CD4-positive, alpha-beta T cell (primary cell): ENCODE results near the gene SRD5A2. TPM values are rescaled to one million over a fixed set of nuclear protein-coding genes. Genes with fewer than 3 reads are reported as not detected.

ENCODE experiments used
- ATAC-seq: fragments of 200-7000 bp; cut with Tn5 transposase; one replicate; pipeline ENCODE4 v1.10.0; 2022; ENCODE audit warnings: mild to moderate bottlenecking; ENCODE audit not compliant: poor library complexity
- CTCF ChIA-PET: fragments of 350-600 bp; sonication (Branson Sonifier 250); formaldehyde crosslinking; loops from one replicate; lab custom pipeline; 2021; ENCODE audit warnings: antibody characterized with exemption, inconsistent platforms; lab: Charles Lee
- POLR2A ChIA-PET: fragments of 350-600 bp; sonication (Branson Sonifier 250); formaldehyde crosslinking; loops from one replicate; lab custom pipeline; 2021; ENCODE audit warnings: antibody characterized with exemption, inconsistent platforms; lab: Charles Lee
- DNase-seq, 14 experiments: peaks; one replicate each; pipeline ENCODE4 v3.0.0-alpha.2; 2013 to 2020; ENCODE audit warnings: mixed read lengths in 2 of 14
- H3K27ac ChIP-seq, 2 donors: one replicate each; pipeline versions ENCODE4 v1.5.1 to v1.7.0; 2013; ENCODE audit warnings: low read length in 2 of 2, low read depth in 1 of 2, mild to moderate bottlenecking in 1 of 2
- H3K27me3 ChIP-seq, 2 experiments: 1 replicate in 1 of 2; 2 replicates in 1 of 2; pipeline versions ENCODE4 v1.6.1 to v1.7.0; 2013; ENCODE audit warnings: low read length in 2 of 2, control low read depth in 1 of 2, mild to moderate bottlenecking in 1 of 2, moderate library complexity in 1 of 2; ENCODE audit not compliant: insufficient read depth in 2 of 2, control insufficient read depth in 1 of 2
- H3K36me3 ChIP-seq: one replicate; pipeline ENCODE4 v1.6.1; 2013; ENCODE audit warnings: low read length, control low read depth; ENCODE audit not compliant: insufficient read depth
- H3K4me1 ChIP-seq: one replicate; pipeline ENCODE4 v1.6.1; 2013; ENCODE audit warnings: low read length, control low read depth; ENCODE audit not compliant: insufficient read depth
- H3K4me3 ChIP-seq: one replicate; pipeline ENCODE4 v1.5.1; 2013; ENCODE audit warnings: mild to moderate bottlenecking, low read length, moderate library complexity
- H3K9me3 ChIP-seq, 2 experiments: 1 replicate in 1 of 2; 2 replicates in 1 of 2; pipeline versions ENCODE4 v1.6.1 to v1.7.0; 2013; ENCODE audit warnings: low read length in 2 of 2, mild to moderate bottlenecking in 2 of 2, control low read depth in 1 of 2, moderate library complexity in 1 of 2; ENCODE audit not compliant: control insufficient read depth in 1 of 2, insufficient read depth in 1 of 2
- H3K27ac Mint-ChIP-seq: one replicate; pipeline ENCODE4 v1.8.0; 2020; ENCODE audit warnings: mixed read lengths
- H3K27me3 Mint-ChIP-seq: one replicate; pipeline ENCODE4 v1.8.0; 2021; ENCODE audit warnings: mixed read lengths
- H3K36me3 Mint-ChIP-seq: one replicate; pipeline ENCODE4 v1.8.0; 2021; ENCODE audit warnings: low read depth, mixed read lengths
- H3K4me1 Mint-ChIP-seq: one replicate; pipeline ENCODE4 v1.8.0; 2021; ENCODE audit warnings: low read depth, mixed read lengths
- H3K4me3 Mint-ChIP-seq: one replicate; pipeline ENCODE4 v1.8.0; 2020; ENCODE audit warnings: mild to moderate bottlenecking, mixed read lengths
- H3K9me3 Mint-ChIP-seq: one replicate; pipeline ENCODE4 v1.8.0; 2020; ENCODE audit warnings: mixed read lengths
- intact Hi-C, 2 experiments: fragments of 100-400 bp; cut with DNase I in 1 of 2; cut with micrococcal nuclease in 1 of 2; formaldehyde crosslinking; loops; one replicate each; pipeline versions ENCODE4 v1.15.1 to v1.9.0; 2023 to 2025; cut with DNase I, micrococcal nuclease
- total RNA-seq, 174 experiments: library from RNA in 2 of 174; stranded (reverse) in 2 of 174; gene quantifications; one replicate each; pipeline ENCODE4 v1.2.3 and lab custom pipeline; 2021 to 2026
- TF ChIP-seq, protein P1 (sequence below): fragments of 200-600 bp; IDR thresholded peaks from one replicate; pipeline ENCODE4 v1.8.0; 2022; ENCODE audit warnings: antibody characterized with exemption, mild to moderate bottlenecking

SRD5A2 gene
- total RNA-seq, 2 experiments from 2014 or later, result not detected

DNA sequence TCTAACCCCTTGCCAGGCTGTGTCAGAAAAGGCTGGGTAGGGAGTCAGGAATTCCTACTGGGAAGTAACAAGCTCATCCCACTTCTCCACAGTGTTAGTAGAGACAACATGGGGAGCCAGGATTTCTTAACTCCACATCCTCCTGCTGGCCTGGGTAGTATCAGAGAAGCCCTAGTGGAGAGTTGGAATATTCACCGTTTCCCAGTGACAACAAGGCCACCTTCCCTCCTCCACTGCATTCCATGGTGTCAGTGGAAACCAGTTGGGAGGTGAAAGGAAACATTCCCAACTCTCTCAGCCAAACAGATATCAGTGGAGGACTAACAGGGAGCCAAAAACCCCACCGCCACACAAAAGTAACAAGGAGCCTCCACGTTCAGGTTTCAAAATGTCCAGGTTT is 41.2 kb downstream of the SRD5A2 start:
- peaks cover 10 to 11% of the 10 kb centered on the region in 2 experiments for H3K27me3 ChIP-seq
- no peak overlapping the region for H3K27ac ChIP-seq
- no peak overlapping the region for H3K4me3 Mint-ChIP-seq
- ChIA-PET POLR2A (no interaction called here), CTCF (no interaction called here)
- H3K9me3 Mint-ChIP-seq, result peaks cover 5% of the 10 kb centered on the region
- no peak overlapping the region for H3K27ac Mint-ChIP-seq
- DNase-seq, result no peak
- H3K4me3 ChIP-seq, result no peak overlapping the region
- H3K27me3 Mint-ChIP-seq, result peaks cover 7% of the 10 kb centered on the region
- no peaks in the 10 kb centered on the region for H3K4me1 ChIP-seq
- intact Hi-C loops, result no loop called here
- H3K36me3 Mint-ChIP-seq, result no peaks in the 10 kb centered on the region
- H3K4me1 Mint-ChIP-seq, result no peaks in the 10 kb centered on the region
- no peak for ATAC-seq
- TF ChIP-seq, protein P1, sequence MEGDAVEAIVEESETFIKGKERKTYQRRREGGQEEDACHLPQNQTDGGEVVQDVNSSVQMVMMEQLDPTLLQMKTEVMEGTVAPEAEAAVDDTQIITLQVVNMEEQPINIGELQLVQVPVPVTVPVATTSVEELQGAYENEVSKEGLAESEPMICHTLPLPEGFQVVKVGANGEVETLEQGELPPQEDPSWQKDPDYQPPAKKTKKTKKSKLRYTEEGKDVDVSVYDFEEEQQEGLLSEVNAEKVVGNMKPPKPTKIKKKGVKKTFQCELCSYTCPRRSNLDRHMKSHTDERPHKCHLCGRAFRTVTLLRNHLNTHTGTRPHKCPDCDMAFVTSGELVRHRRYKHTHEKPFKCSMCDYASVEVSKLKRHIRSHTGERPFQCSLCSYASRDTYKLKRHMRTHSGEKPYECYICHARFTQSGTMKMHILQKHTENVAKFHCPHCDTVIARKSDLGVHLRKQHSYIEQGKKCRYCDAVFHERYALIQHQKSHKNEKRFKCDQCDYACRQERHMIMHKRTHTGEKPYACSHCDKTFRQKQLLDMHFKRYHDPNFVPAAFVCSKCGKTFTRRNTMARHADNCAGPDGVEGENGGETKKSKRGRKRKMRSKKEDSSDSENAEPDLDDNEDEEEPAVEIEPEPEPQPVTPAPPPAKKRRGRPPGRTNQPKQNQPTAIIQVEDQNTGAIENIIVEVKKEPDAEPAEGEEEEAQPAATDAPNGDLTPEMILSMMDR, result no peak
- H3K9me3 ChIP-seq, result peaks cover 0 to 15% of the 10 kb centered on the region in 2 experiments
- H3K36me3 ChIP-seq, result no peaks in the 10 kb centered on the region

DNA sequence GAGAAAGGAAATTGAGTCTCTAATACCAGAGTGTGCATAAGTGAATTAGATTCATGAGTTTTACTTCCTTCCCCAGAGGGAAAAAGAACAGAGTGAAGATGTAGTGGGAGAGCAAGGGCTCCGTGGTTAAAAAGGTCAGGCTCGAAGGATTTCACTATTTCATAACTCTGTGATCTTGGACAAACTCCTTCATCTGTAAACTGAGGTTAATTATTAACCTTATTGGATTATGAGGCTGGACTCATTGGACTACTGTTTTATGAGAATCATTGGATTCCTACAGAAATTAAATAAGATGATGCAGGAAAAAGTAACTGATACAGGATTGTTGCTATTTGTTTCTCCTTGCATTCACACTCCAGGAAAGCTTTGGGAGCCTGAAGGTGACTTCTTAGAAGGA is 45.0 kb downstream of the SRD5A2 start:
- Mint-ChIP-seq H3K27me3 (peaks cover 12% of the 10 kb centered on the region), H3K9me3 (no peaks in the 10 kb centered on the region), H3K4me3 (no peak overlapping the region), H3K27ac (no peak overlapping the region), H3K4me1 (no peaks in the 10 kb centered on the region), H3K36me3 (no peaks in the 10 kb centered on the region)
- Histone ChIP-seq H3K36me3 (no peaks in the 10 kb centered on the region), H3K27ac (no peak overlapping the region), H3K9me3 (no peaks in the 10 kb centered on the region), H3K27me3 (peaks cover 7 to 11% of the 10 kb centered on the region in 2 experiments), H3K4me3 (no peak overlapping the region), H3K4me1 (no peaks in the 10 kb centered on the region)
- CTCF ChIA-PET, result no interaction called here
- intact Hi-C loops, result no loop called here
- no peak for DNase-seq
- TF ChIP-seq, protein P1, result no peak
- POLR2A ChIA-PET, result no interaction called here
- ATAC-seq, result no peak

DNA sequence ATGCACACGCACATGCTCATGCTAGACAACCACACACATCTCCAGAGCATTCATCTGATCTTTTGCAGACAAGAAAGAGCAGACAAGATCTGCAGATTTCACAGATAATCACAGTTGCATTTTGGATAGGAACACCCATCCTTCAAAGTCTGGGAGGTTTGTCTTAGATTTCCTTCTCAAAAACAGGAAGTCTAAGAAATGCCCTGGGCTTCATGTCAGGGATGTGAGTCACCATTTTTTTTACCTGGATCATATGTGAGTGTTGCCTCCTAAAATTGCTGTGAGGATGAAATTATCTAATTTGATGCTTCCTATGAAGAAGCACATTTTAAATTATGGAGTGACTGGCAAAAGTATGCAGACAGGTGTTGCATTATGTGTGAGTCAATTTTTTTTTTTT is 46.1 kb downstream of the SRD5A2 start:
- POLR2A ChIA-PET, result no interaction called here
- peaks cover 4 to 9% of the 10 kb centered on the region in 2 experiments for H3K27me3 ChIP-seq
- H3K4me3 ChIP-seq, result no peak overlapping the region
- no peaks in the 10 kb centered on the region for H3K36me3 ChIP-seq
- no peaks in the 10 kb centered on the region for H3K4me1 ChIP-seq
- no peaks in the 10 kb centered on the region for H3K36me3 Mint-ChIP-seq
- CTCF ChIA-PET, result no interaction called here
- H3K9me3 ChIP-seq, result no peaks in the 10 kb centered on the region
- H3K4me3 Mint-ChIP-seq, result no peak overlapping the region
- H3K27me3 Mint-ChIP-seq, result peaks cover 15% of the 10 kb centered on the region
- no peak for DNase-seq
- TF ChIP-seq, protein P1, result no peak
- no peak for ATAC-seq
- no peak overlapping the region for H3K27ac ChIP-seq
- intact Hi-C loops, result no loop called here
- H3K9me3 Mint-ChIP-seq, result no peaks in the 10 kb centered on the region
- H3K27ac Mint-ChIP-seq, result no peak overlapping the region
- H3K4me1 Mint-ChIP-seq, result no peaks in the 10 kb centered on the region
